Endothelial cell of umbilical vein (primary cell): Measurements from ENCODE around the gene EFTUD2.

Source experiments
- FOS ChIP-seq: IDR thresholded peaks from 2 replicates; pipeline ENCODE4 v1.6.1; 2011; ENCODE audit warnings: mild to moderate bottlenecking, low read length, moderate library complexity, borderline replicate concordance; ENCODE audit not compliant: insufficient read depth
- POLR2A ChIP-seq: IDR thresholded peaks from 2 replicates; pipeline ENCODE4 v1.6.1; 2012; ENCODE audit warnings: low read depth, mild to moderate bottlenecking, control low read depth, low read length
- POLR2AphosphoS5 ChIP-seq: IDR thresholded peaks from 2 replicates; pipeline ENCODE4 v1.6.1; 2012; ENCODE audit warnings: low read depth, mild to moderate bottlenecking, control low read depth, low read length, moderate library complexity; ENCODE audit not compliant: insufficient read depth
- TF ChIP-seq, protein P1 (sequence below), 2 donors: IDR thresholded peaks; 1 replicate in 1 of 2; 2 replicates in 1 of 2; pipeline ENCODE4 v1.5.1; 2011; ENCODE audit warnings: low read length in 2 of 2, mild to moderate bottlenecking in 2 of 2, moderate library complexity in 2 of 2, control low read depth in 1 of 2, inconsistent platforms in 1 of 2, low read depth in 1 of 2; ENCODE audit not compliant: insufficient read depth in 1 of 2; ENCODE audit errors: extremely low read depth in 1 of 2

DNA sequence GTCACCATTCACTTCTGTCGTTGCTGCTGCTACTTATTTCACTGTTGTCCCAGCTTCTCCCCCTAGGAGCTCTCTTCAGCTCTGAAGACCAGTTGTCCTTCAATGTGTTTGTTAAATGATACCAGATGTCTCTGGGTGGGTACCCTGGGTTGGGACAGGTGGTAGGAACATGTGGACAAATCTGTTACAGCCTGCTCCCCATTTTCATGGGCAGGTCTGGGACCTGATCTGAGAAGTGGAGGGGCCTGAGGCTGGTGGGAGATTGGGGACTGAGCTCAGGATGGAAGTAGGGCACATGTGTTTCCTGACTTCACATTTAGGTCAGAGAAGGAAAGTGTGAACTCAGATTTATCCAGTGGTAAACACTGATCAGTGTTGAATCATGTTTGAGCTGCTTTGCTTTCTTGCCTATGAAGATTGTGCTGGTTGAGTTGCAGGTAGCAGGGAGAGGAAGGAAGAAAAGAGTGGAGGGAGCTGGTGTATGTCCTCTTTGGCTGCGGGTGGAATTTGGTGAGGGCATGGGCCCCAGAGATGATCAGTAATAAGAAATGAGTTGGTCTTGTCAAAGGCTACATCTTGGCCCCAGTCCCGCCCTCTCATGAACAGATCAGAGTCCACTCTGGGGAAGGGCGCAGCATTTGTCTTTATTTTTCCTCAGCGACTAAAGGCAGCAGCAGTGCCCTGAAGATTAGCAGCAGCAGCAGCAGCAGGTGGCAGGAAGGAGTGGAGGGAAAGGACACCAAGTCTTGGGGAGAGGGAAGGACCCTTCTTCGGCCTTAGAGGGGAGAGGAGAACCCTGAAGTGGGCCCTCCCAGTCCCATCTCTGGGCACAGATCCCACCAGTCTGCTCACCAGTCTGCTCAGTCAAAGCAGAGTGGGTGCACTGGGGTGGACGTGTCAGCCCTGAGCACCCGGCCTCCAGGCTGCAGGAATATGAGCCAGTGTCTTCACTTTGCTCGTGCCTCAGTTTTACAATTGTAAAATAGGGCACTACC, 6.1 kb upstream of the EFTUD2 start:
- TF ChIP-seq, protein P1, sequence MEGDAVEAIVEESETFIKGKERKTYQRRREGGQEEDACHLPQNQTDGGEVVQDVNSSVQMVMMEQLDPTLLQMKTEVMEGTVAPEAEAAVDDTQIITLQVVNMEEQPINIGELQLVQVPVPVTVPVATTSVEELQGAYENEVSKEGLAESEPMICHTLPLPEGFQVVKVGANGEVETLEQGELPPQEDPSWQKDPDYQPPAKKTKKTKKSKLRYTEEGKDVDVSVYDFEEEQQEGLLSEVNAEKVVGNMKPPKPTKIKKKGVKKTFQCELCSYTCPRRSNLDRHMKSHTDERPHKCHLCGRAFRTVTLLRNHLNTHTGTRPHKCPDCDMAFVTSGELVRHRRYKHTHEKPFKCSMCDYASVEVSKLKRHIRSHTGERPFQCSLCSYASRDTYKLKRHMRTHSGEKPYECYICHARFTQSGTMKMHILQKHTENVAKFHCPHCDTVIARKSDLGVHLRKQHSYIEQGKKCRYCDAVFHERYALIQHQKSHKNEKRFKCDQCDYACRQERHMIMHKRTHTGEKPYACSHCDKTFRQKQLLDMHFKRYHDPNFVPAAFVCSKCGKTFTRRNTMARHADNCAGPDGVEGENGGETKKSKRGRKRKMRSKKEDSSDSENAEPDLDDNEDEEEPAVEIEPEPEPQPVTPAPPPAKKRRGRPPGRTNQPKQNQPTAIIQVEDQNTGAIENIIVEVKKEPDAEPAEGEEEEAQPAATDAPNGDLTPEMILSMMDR (IDR thresholded peaks at IDR 0.05; ENCODE audit: extremely low read depth in 1 of 2, insufficient read depth in 1 of 2, low read depth in 1 of 2, low read length in 2 of 2): no peak
- TF ChIP-seq POLR2A (no peak), POLR2AphosphoS5 (no peak), FOS (no peak)
